BE2C (cell line): Measurements from ENCODE around the gene DMXL1.
"Not testable (repeated sequence)": the region's sequence is repeated elsewhere in the genome, so short reads cannot be mapped to it uniquely, and the experiment has no call there.

Experiments
- DNase-seq: peaks from one replicate; pipeline ENCODE4 v3.0.0-alpha.2; 2020
- H3K27me3 ChIP-seq: fragments of 250-450 bp; sonication (Bioruptor Pico); 2 replicates; pipeline ENCODE4 v1.5.1; 2020; ENCODE audit warnings: mild to moderate bottlenecking
- H3K36me3 ChIP-seq: fragments of 250-450 bp; sonication (Bioruptor Pico); 2 replicates; pipeline ENCODE4 v1.5.1; 2020; ENCODE audit warnings: mild to moderate bottlenecking
- H3K4me1 ChIP-seq: fragments of 250-450 bp; sonication (Bioruptor Pico); 2 replicates; pipeline ENCODE4 v1.5.1; 2020
- H3K4me3 ChIP-seq: 2 replicates; pipeline ENCODE4 v1.5.1; 2011; ENCODE audit warnings: low read depth, low read length
- H3K9me3 ChIP-seq: fragments of 250-450 bp; sonication (Bioruptor Pico); 2 replicates; pipeline ENCODE4 v1.5.1; 2020
- TF ChIP-seq, protein P1 (sequence below): IDR thresholded peaks from 2 replicates; pipeline ENCODE4 v1.5.1; 2012; ENCODE audit warnings: mild to moderate bottlenecking, low read depth, low read length

Gene DMXL1

DNA sequence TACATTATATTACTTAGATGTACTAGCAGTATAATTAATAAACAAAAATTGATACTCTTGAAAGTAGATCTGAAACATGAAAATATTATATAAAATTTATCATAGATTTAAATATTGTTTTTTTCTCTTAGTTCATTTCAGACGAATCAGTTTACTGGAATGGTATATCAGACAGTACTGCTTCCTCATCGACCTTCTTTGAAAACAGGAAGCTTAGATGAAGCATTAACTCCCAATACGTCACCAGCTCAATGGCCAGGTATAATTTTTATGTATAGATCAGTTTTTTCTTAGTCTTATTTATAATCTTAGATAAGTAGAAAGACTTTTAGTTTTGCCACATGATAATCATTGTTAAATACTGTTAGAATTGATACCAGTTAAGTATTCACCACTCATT, 106.3 kb downstream of the DMXL1 start:
- H3K4me1 ChIP-seq = no peaks in the 10 kb centered on the region
- TF ChIP-seq, protein P1, sequence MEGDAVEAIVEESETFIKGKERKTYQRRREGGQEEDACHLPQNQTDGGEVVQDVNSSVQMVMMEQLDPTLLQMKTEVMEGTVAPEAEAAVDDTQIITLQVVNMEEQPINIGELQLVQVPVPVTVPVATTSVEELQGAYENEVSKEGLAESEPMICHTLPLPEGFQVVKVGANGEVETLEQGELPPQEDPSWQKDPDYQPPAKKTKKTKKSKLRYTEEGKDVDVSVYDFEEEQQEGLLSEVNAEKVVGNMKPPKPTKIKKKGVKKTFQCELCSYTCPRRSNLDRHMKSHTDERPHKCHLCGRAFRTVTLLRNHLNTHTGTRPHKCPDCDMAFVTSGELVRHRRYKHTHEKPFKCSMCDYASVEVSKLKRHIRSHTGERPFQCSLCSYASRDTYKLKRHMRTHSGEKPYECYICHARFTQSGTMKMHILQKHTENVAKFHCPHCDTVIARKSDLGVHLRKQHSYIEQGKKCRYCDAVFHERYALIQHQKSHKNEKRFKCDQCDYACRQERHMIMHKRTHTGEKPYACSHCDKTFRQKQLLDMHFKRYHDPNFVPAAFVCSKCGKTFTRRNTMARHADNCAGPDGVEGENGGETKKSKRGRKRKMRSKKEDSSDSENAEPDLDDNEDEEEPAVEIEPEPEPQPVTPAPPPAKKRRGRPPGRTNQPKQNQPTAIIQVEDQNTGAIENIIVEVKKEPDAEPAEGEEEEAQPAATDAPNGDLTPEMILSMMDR = no peak
- no peak for DNase-seq
- H3K36me3 ChIP-seq = no peaks in the 10 kb centered on the region
- H3K4me3 ChIP-seq = no peak overlapping the region
- no peaks in the 10 kb centered on the region for H3K27me3 ChIP-seq
- no peaks in the 10 kb centered on the region for H3K9me3 ChIP-seq

DNA sequence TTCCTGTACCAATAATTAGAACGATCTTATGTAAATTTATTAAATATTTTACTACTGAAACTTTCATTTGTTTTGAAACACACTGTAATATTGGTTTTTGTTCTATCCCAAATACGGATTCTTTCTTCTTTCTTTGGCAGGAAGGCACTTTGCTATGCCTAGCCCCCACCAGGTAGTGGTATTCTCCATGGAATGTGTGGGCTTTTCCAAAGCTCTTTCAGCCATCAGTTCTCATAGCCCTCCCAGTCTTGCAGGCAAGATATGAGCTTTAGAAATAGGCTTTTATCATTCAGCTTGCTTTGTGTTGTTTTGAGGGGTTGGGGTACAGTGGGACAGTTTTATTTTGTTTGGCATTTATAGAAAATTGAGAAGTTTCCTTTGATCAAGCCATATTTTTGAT, 107.5 kb downstream of the DMXL1 start:
- DNase-seq = no peak
- no peaks in the 10 kb centered on the region for H3K27me3 ChIP-seq
- H3K4me1 ChIP-seq = no peaks in the 10 kb centered on the region
- no peaks in the 10 kb centered on the region for H3K9me3 ChIP-seq
- no peaks in the 10 kb centered on the region for H3K36me3 ChIP-seq
- no peak overlapping the region for H3K4me3 ChIP-seq
- TF ChIP-seq, protein P1 = no peak

DNA sequence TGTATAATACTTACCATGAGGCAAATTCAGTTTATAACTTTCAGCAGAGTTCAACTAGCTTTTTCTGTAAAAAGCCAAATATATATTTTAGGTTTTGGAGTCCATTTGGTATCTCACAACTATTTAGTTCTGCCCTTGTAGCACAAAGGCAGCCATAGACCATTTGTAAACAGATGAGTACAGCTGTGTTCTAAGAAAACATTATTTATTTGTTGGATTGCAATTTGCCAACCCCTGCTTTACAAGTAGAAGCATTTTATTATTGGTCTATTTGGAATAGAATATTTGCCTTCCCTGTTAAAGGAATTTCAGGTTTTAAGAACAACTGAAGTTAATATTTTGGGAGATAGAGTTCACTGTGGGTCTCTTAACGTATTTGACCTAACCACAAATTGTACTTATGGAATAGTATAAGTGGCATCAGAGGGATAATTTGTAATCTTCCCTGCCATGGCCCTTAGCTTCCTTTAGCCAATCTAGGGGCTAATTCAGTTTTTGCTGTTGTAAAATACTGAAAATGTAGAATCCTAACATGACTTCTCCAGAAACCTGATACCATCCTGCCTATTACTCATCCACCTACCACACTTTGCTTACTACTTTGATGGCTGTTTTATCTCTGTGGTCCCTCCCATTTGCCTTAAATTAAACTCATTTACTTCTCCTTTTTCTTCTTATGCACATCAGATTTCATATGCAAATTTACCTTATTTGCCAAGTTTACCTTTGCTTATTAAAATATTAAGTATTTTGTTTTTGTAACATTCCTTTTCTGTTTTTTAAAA, 109.2 kb downstream of the DMXL1 start:
- Histone ChIP-seq H3K9me3 (no peaks in the 10 kb centered on the region), H3K27me3 (no peaks in the 10 kb centered on the region), H3K4me3 (no peak overlapping the region), H3K4me1 (no peaks in the 10 kb centered on the region), H3K36me3 (no peaks in the 10 kb centered on the region)
- TF ChIP-seq, protein P1 = no peak
- no peak for DNase-seq

DNA sequence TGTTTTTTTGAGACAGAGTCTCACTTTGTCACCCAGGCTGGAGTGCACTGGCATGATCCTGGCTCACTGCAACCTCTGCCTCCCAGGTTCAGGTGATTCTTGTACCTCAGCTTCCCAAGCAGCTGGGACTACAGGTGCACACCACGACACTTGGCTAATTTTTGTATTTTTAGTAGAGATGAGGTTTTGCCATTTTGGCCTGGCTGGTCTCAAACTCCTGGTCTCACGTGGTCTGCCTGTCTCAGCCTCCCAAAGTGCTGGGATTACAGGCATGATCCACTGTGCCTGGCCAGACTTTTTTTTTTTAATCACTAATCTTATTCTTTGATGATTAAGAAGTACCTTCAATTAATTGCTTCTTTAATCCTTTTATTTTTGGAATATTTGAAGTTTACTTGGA, 114.6 kb downstream of the DMXL1 start:
- H3K4me1 ChIP-seq, DNase-seq, H3K4me3 ChIP-seq, H3K27me3 ChIP-seq, H3K36me3 ChIP-seq, H3K9me3 ChIP-seq: not testable (repeated sequence)

DNA sequence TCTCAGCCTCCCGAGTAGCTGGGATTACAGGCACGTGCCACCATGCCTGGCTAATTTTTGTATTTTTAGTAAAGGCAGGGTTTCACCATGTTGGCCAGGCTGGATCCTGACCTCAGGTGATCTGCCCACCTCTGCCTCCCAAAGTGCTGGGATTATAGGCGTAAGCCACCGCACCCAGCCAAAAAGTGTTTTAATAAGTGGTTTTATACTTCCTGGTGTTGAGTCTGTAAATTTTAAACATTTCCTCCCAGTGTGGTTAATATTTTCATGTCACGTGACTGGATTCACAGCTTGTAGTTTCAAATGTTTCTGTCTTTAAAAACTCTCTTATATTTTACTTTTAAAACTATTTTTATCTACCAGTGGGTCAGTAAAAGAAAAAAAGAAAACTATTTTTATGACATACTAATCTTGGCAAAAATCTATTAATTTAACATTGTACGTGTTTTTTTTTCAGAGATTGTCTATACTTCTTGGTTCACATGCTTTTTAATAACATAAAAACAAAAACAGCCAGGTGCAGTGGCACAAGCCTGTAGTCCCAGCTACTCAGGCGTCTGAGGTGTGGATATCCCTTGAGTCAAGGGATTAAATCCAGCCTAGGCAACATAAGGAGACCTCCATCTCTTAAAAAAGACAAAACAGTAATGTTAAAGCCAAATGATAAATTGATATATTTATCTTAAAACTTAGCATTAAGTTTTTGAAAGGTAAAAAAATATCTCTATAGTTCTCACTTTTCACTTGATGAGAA, 117.1 kb downstream of the DMXL1 start:
- no peaks in the 10 kb centered on the region for H3K36me3 ChIP-seq
- H3K27me3 ChIP-seq = no peaks in the 10 kb centered on the region
- H3K9me3 ChIP-seq = no peaks in the 10 kb centered on the region
- no peak for DNase-seq
- H3K4me3 ChIP-seq = no peak overlapping the region
- TF ChIP-seq, protein P1 = no peak
- no peaks in the 10 kb centered on the region for H3K4me1 ChIP-seq

DNA sequence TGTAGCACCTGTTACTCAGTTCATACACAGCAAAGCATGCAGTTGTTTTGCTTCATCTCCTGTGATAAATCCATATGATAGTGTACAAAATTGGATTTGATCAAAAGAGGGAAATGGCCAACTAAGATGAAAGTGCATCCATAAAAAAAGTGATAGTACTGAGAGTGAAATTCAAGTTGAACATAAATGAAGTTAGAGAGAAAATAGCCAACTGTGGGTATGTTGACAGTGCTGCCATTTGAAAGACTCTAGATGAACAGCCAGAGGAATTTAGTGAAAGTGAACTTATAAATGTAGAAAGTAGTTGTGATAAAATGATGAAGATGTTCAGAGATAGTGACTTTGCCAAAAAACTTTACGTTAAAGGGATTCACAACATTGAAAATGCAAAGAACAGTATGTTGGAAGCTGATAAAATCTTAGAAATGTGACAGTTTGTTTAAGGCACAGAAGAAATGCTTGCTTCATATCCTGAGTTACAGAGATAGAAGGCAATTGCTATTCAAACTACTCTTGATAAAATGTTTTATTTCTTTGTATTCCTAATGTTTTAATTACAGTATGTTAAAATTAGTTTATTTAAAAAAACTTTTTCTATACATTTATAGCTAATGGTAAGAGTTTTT, 119.7 kb downstream of the DMXL1 start:
- Histone ChIP-seq H3K4me1 (no peaks in the 10 kb centered on the region), H3K27me3 (no peaks in the 10 kb centered on the region), H3K9me3 (no peaks in the 10 kb centered on the region), H3K4me3 (no peak overlapping the region), H3K36me3 (no peaks in the 10 kb centered on the region)
- TF ChIP-seq, protein P1 = no peak
- no peak for DNase-seq
